Measurements from ENCODE around the gene SYDE1. TPM values are rescaled to one million over a fixed set of nuclear protein-coding genes. Genes with fewer than 3 reads are reported as not detected.

SYDE1 gene
- total and polyA plus RNA-seq, 2 experiments from 2014 or later: 4.1 to 21.4 TPM

GRCh38 chr19:15109768-15110417 lies 2.7 kb downstream of the SYDE1 start:
- no peak overlapping the region for H3K27ac ChIP-seq (ENCODE audit: low read depth)
- Mint-ChIP-seq H3K4me1 (peaks cover 12% of the 10 kb centered on the region), H3K27ac (no peak overlapping the region), H3K4me3 (no peak overlapping the region), H3K27me3 (ENCODE audit: insufficient read depth, low read depth, poor library complexity) (peaks cover 10% of the 10 kb centered on the region), H3K36me3 (ENCODE audit: low read depth) (peaks cover 44% of the 10 kb centered on the region), H3K9me3 (no peaks in the 10 kb centered on the region)
- H3K9me2 ChIP-seq (ENCODE audit: insufficient read depth): no peaks in the 10 kb centered on the region
- peaks cover 4% of the 10 kb centered on the region; the same call in 1 of the 2 replicates for H4K20me1 ChIP-seq (replicated peaks; ENCODE audit: insufficient read depth)
- H2AFZ ChIP-seq: no peak overlapping the region
- ATAC-seq (no peak), DNase-seq (ENCODE audit: low spot score) (no peak)
- H3K27me3 ChIP-seq (ENCODE audit: insufficient read depth): no peaks in the 10 kb centered on the region
- TF ChIP-seq EZH2phosphoT487 (IDR thresholded peaks at IDR 0.05; ENCODE audit: unreplicated experiment) (no peak), ETS1 (IDR thresholded peaks at IDR 0.05) (no peak), ZNF114 (CRISPR knock-in tag; IDR thresholded peaks at IDR 0.05) (no peak), EZH2 (IDR thresholded peaks at IDR 0.05; ENCODE audit: low read depth, unreplicated experiment) (no peak), ZNF462 (CRISPR knock-in tag; IDR thresholded peaks at IDR 0.05) (no peak), ZNF331 (CRISPR knock-in tag; IDR thresholded peaks at IDR 0.05; ENCODE audit: low read depth) (no peak), STAT1 (IDR thresholded peaks at IDR 0.05; ENCODE audit: unreplicated experiment) (no peak), CTCF (conservative IDR thresholded peaks at IDR 0.05; ENCODE audit: low read depth in 2 of 2) (no peak), REST (IDR thresholded peaks at IDR 0.05; ENCODE audit: unreplicated experiment) (no peak), NANOG (IDR thresholded peaks at IDR 0.05; ENCODE audit: borderline replicate concordance) (no peak), POLR2AphosphoS5 (IDR thresholded peaks at IDR 0.05; ENCODE audit: low read depth) (no peak), JUNB (IDR thresholded peaks at IDR 0.05; ENCODE audit: unreplicated experiment) (no peak), CREB1 (CRISPR knock-in tag; IDR thresholded peaks at IDR 0.05; ENCODE audit: low read depth) (no peak)
- peaks cover 9% of the 10 kb centered on the region for H3K79me2 ChIP-seq (replicated peaks; ENCODE audit: insufficient read depth)
- peaks cover 6% of the 10 kb centered on the region; the same call in 1 of the 2 replicates for H3F3A ChIP-seq (replicated peaks; ENCODE audit: low read depth)
- H3K4me2 ChIP-seq: no peak overlapping the region
- peaks cover 20% of the 10 kb centered on the region; the same call in 1 of the 2 replicates for H3K36me3 ChIP-seq (ENCODE audit: insufficient read depth)
- H3K4me3 ChIP-seq: no peak overlapping the region
- peaks cover 11% of the 10 kb centered on the region; the same call in 1 of the 2 replicates for H3K4me1 ChIP-seq (ENCODE audit: insufficient read depth)
